ENCODE results near the gene ATP2A3. TPM values are rescaled to one million over a fixed set of nuclear protein-coding genes. Genes with fewer than 3 reads are reported as not detected.

Gene ATP2A3
- total RNA-seq, 1 experiment from 2014 or later: 8.2 TPM

- no peaks in the 10 kb centered on the region for H3K27me3 Mint-ChIP-seq (ENCODE audit: insufficient read depth, unreplicated experiment)
- H3K9me3 ChIP-seq: no peaks in the 10 kb centered on the region
- no peaks in the 10 kb centered on the region for H3K36me3 ChIP-seq (ENCODE audit: control insufficient read depth, insufficient read depth, low read length)
- TF ChIP-seq, protein P1, sequence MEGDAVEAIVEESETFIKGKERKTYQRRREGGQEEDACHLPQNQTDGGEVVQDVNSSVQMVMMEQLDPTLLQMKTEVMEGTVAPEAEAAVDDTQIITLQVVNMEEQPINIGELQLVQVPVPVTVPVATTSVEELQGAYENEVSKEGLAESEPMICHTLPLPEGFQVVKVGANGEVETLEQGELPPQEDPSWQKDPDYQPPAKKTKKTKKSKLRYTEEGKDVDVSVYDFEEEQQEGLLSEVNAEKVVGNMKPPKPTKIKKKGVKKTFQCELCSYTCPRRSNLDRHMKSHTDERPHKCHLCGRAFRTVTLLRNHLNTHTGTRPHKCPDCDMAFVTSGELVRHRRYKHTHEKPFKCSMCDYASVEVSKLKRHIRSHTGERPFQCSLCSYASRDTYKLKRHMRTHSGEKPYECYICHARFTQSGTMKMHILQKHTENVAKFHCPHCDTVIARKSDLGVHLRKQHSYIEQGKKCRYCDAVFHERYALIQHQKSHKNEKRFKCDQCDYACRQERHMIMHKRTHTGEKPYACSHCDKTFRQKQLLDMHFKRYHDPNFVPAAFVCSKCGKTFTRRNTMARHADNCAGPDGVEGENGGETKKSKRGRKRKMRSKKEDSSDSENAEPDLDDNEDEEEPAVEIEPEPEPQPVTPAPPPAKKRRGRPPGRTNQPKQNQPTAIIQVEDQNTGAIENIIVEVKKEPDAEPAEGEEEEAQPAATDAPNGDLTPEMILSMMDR (IDR thresholded peaks at IDR 0.05; ENCODE audit: insufficient read depth in 1 of 2, low read depth in 1 of 2, low read length in 1 of 2, severe bottlenecking in 1 of 2, unreplicated experiment in 1 of 2): no peak
- H3K4me3 ChIP-seq (ENCODE audit: low read depth, low read length): no peak overlapping the region
- DNase-seq: no peak
- peaks cover 8% of the 10 kb centered on the region for H3K36me3 Mint-ChIP-seq (ENCODE audit: insufficient read depth, unreplicated experiment)
- peak overlapping the region; percentile 71 for H3K4me3 Mint-ChIP-seq (ENCODE audit: unreplicated experiment)
- no TSS peak for BruUV-seq (replicated peaks)
- intact Hi-C loops (cut with micrococcal nuclease; ENCODE audit: unreplicated experiment): no loop called here
- peaks cover 9% of the 10 kb centered on the region for H3K4me1 Mint-ChIP-seq (ENCODE audit: low read depth, unreplicated experiment)
- H3K9me3 Mint-ChIP-seq (ENCODE audit: unreplicated experiment): no peaks in the 10 kb centered on the region
- peak overlapping the region; percentile 91 for H3K27ac Mint-ChIP-seq (ENCODE audit: unreplicated experiment)
- no peaks in the 10 kb centered on the region for H3K27me3 ChIP-seq (replicated peaks; ENCODE audit: control insufficient read depth, insufficient read depth, low read length)
- CTCF ChIA-PET: interaction anchor here (2.3 kb wide), 1 partner anchor 48 kb away, joined by 11 read pairs; the partner anchor contains the start of gene NCBP3
- peaks cover 7% of the 10 kb centered on the region; the same call in 1 of the 2 replicates for H3K4me1 ChIP-seq
- POLR2A ChIA-PET: no interaction called here
Observed at GRCh38 chr17:3894188-3894587, 70.0 kb downstream of the ATP2A3 start.

DNA sequence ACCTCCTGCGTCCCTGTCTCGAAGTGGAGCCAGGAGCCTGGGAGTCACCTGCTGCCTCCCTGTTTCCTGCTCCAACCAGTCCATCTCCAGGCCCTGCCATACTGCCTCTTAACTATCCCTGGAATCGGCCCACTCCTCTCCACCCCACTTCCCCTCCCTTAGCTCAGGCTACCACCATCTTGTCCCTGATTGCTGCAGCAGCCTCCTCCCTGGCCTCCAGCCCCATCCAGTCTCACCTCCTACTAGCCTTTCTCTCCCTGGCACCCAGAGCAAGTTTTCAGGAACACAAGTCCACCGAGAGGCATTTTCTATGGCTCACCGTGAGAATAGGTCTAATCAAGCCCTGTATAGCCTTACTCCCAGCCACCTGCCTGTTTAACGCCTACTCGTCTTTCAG is 70.5 kb downstream of the ATP2A3 start:
- H3K4me1 ChIP-seq: peaks cover 7% of the 10 kb centered on the region; the same call in 1 of the 2 replicates
- H3K27me3 Mint-ChIP-seq (ENCODE audit: insufficient read depth, unreplicated experiment): no peaks in the 10 kb centered on the region
- H3K27ac Mint-ChIP-seq (ENCODE audit: unreplicated experiment): peak overlapping the region; percentile 91
- intact Hi-C loops (cut with micrococcal nuclease; ENCODE audit: unreplicated experiment): no loop called here
- TF ChIP-seq, protein P1 (IDR thresholded peaks at IDR 0.05; ENCODE audit: insufficient read depth in 1 of 2, low read depth in 1 of 2, low read length in 1 of 2, severe bottlenecking in 1 of 2, unreplicated experiment in 1 of 2): no peak
- no peak for DNase-seq
- no TSS peak for BruUV-seq (replicated peaks)
- ChIA-PET CTCF (interaction anchor here (0.6 to 2.3 kb wide), 4 partner anchors 48 to 156 kb away, joined by 3 to 11 read pairs (median 4); partner anchors contain the start of gene NCBP3), POLR2A (no interaction called here)
- no peaks in the 10 kb centered on the region for H3K9me3 ChIP-seq
- H3K9me3 Mint-ChIP-seq (ENCODE audit: unreplicated experiment): no peaks in the 10 kb centered on the region
- H3K27me3 ChIP-seq (replicated peaks; ENCODE audit: control insufficient read depth, insufficient read depth, low read length): no peaks in the 10 kb centered on the region
- H3K36me3 Mint-ChIP-seq (ENCODE audit: insufficient read depth, unreplicated experiment): peaks cover 8% of the 10 kb centered on the region
- no peaks in the 10 kb centered on the region for H3K36me3 ChIP-seq (ENCODE audit: control insufficient read depth, insufficient read depth, low read length)
- H3K4me1 Mint-ChIP-seq (ENCODE audit: low read depth, unreplicated experiment): peaks cover 9% of the 10 kb centered on the region
- H3K4me3 Mint-ChIP-seq (ENCODE audit: unreplicated experiment): peak overlapping the region; percentile 71
- H3K4me3 ChIP-seq (ENCODE audit: low read depth, low read length): peak overlapping the region; percentile 54

- no peaks in the 10 kb centered on the region for H3K27me3 ChIP-seq (replicated peaks; ENCODE audit: control insufficient read depth, insufficient read depth, low read length)
- H3K4me1 ChIP-seq: peaks cover 7% of the 10 kb centered on the region; the same call in 1 of the 2 replicates
- H3K4me1 Mint-ChIP-seq (ENCODE audit: low read depth, unreplicated experiment): peaks cover 9% of the 10 kb centered on the region
- intact Hi-C loops (cut with micrococcal nuclease; ENCODE audit: unreplicated experiment): no loop called here
- H3K27me3 Mint-ChIP-seq (ENCODE audit: insufficient read depth, unreplicated experiment): no peaks in the 10 kb centered on the region
- H3K4me3 ChIP-seq (ENCODE audit: low read depth, low read length): peak within 1 kb of the TSS; percentile 62
- peak; percentile 84 to 88 for DNase-seq
- CTCF ChIA-PET: interaction anchor here (0.6 to 2.3 kb wide), 6 partner anchors 21 to 465 kb away, joined by 3 to 11 read pairs (median 3); partner anchors contain the start of gene NCBP3
- BruUV-seq (replicated peaks): no TSS peak
- H3K4me3 Mint-ChIP-seq (ENCODE audit: unreplicated experiment): peak within 1 kb of the TSS; percentile 73
- H3K27ac Mint-ChIP-seq (ENCODE audit: unreplicated experiment): peak within 1 kb of the TSS; percentile 91
- POLR2A ChIA-PET: interaction anchor here (0.6 kb wide), 1 partner anchor 55 kb away, joined by 4 read pairs; no protein-coding TSS in a partner anchor
- no peaks in the 10 kb centered on the region for H3K36me3 ChIP-seq (ENCODE audit: control insufficient read depth, insufficient read depth, low read length)
- no peaks in the 10 kb centered on the region for H3K9me3 ChIP-seq
- H3K36me3 Mint-ChIP-seq (ENCODE audit: insufficient read depth, unreplicated experiment): peaks cover 8% of the 10 kb centered on the region
- H3K9me3 Mint-ChIP-seq (ENCODE audit: unreplicated experiment): no peaks in the 10 kb centered on the region
- TF ChIP-seq, protein P1 (IDR thresholded peaks at IDR 0.05; ENCODE audit: insufficient read depth in 1 of 2, low read depth in 1 of 2, low read length in 1 of 2, severe bottlenecking in 1 of 2, unreplicated experiment in 1 of 2): no peak
Observed at GRCh38 chr17:3893003-3893719, 71.1 kb downstream of the ATP2A3 start, which contains the start of gene CAMKK1. Gene CAMKK1, minus strand, starts transcription at chr17:3893053. Its CDS starts 7,366 bp downstream, at chr17:3885687.

All from Caco-2 (cell line).